HG03095 (cell line): ENCODE results near the gene RBM4B.

Source experiments
- ATAC-seq: cut with Tn5 transposase; IDR thresholded peaks from one replicate; pipeline ENCODE4 v1.9.1; 2021; ENCODE audit warnings: moderate library complexity; ENCODE audit not compliant: unreplicated experiment

Gene RBM4B

DNA sequence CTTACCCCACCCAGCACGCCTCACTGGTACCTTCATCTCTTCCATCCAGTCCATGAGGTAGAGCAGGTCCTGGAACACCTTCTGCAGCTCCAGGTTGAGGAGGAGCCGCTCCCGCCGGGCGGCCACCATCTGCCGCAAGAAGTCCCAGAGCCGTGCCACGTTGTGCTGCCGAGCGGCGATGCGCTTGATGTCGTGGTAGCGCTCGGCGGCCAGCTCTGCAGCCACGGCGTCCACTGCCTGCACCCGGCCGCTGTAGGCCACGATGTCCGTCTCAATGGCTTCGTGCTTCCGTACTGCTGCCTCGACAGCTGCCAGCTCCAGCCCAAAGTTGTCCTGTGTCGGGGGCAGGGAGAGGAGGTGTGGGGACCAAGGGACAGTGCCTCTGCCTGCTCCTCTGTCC is 29.8 kb upstream of the RBM4B start:
- no peak for ATAC-seq

DNA sequence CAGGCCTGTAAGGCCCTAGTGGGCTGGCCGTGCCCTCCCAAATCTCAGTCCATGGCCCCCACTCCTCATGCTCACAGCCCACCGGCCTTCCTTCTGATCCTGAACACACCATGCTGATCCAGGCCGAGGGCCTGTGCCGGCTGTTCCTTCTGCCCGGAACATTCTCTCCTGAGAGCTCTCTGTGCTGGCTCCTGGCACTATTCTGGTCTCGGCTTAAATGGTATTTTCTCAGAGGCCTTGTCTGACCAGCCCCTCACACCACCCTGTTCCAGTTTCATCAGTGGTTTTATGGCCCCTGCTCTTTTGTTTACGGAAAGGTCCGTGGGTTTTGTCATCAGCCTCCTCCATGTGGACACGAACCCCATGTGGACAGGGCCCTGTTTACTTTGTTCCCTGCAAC is 29.3 kb upstream of the RBM4B start:
- no peak for ATAC-seq

DNA sequence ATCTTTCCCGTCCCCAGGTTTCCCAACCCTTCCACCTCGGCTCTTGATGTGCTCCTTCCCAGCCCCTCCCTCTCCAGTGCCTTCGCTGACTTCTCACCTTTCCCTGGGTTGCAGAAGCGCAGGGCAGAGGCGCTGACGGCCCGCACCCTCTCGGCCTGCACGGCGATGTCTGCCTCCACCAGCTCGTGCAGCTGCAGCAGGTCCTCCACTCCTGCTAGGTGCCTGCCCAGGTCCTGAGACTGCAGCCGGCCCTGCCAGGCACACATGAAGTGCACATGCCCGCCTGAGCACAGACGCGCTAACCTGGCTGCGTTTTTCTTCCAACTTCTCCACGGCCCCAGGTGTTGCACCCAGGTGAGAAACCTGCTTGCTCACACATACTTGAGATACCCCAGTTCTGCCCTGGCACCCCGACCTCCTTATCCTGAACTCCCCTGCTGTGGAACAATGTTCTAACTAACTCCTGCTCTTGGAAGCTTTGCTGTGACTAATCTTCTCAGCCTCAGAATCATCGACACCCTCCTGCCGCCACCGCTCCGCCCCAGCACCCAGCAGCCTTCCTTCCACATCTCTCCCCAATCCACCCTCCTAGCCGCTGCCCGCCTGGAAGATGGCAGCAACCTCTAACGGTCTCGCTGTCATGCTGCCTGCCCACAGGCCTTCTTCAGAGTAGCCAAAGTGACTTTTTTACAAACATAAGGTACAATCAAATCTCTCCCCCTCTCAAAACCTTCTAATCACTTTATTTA is 28.1 kb upstream of the RBM4B start:
- ATAC-seq: no peak

GRCh38 chr11:66704659-66705360 is 27.1 kb upstream of the RBM4B start:
- ATAC-seq: no peak

DNA sequence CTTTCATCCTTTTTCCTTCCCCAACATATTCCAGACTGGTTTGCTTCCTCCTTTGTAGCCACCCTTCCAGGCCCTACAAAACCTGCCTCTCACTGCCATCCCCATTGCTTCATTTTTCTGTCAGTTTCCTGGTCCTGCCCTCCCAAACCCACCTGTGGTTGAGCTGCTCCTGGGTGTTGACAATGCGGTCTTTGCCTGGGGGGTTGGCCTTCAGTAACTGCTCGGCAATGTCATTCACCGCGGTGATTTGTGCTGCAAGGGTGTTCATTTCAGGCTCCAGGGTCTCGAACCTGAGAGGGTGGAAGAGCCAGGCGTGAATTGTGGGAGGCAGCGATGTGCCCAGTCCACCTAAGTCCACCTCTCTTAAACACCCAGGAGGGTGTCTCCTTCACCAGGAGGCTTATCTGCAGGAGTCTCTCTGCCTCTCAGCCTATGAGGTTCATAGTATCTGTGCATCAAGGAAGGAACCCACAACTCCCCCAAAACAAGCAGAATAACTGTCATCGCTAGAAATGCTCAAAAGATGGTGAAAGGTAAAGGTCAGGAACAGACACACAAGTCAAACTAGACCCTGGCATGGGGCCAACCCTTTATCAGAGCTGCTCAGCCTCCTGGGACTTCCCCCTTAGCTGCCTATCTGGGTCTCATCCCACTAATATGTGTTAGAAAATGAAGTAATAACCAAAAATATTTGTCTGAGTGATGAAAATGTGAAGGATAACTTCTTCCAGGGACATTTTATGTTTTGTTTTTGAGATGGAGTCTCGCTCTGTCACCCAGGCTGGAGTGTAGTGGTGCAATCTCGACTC is 23.9 kb upstream of the RBM4B start:
- ATAC-seq: no peak

DNA sequence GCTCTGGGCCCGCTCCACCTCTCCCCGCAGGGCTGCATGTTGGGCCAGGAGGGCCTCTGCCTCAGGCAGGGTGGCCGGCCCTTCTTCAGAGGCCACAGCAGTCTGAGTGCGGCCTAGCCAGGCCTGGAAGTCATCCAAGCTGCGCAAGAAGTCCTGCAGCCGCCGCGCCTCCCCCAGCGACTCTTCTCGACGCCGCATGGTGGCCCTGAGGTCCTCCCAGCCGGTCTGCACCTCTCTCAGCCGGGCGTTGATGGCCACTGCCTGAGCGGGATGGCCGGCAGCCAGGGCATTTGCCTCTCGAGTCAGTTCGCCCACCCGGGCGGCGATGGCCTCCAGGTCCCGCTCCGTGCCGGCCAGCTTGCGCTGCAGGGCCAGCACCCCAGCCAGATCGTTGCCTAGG is 23.1 kb upstream of the RBM4B start:
- ATAC-seq: no peak

GRCh38 chr11:66700337-66700736 is 22.6 kb upstream of the RBM4B start:
- ATAC-seq: no peak

DNA sequence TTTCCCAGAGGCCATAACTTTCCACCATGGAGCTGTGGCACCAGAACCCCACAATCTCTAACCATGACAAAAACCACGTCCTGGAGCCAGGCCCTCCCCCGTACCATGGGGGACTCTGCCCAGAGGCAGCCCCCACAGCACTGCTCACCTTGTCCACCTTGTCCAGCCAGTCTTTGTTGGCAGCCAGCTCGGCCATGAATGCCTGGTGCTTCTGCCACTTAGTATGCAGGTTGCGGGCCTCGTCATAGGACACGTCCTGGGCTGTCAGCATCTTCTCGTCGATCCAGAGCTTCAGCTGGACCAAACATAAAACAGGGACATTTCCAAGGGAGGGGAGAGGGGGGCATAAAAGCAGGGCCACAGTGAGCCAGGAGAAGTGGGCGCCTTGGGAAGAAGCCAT is 20.8 kb upstream of the RBM4B start:
- ATAC-seq: no peak

DNA sequence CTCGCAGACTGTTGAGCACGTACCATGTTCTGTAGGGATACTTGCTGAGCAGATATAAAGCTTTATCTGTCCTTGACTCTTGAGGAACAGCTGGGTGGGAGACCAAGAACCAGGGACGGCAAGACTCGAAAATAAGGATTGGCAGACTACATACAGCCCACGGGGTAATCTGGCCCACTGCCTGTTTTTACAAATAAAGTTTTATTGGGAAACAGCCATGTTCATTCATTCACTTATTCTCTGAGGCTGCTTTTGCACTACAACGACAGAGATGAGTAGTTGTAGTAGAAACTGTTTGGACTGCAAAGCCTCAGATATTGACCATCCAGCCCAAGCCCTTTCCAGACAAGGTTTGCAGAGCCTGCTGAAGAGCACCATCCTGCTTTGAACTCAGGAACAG is 20.3 kb upstream of the RBM4B start:
- no peak for ATAC-seq

DNA sequence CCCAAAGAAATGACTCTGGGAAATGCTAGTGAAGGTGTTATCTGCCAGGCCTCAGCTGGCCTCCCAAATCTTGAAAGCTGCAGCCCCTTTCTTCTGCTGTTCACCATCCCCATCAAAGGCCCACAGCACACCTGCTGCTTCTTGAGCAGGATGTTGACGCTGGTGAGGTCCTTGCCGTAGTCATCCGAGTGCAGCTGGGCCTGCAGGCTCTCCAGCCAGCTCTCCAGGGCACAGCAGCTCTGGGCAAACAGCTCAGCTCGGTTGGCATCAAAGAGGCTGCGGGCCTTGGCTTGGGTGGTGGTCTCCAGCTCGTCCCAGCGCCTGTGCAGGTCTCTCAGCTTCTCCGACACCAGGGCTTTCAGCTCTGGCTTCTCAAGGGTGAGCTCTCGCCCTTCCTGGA is 18.5 kb upstream of the RBM4B start:
- ATAC-seq: no peak

DNA sequence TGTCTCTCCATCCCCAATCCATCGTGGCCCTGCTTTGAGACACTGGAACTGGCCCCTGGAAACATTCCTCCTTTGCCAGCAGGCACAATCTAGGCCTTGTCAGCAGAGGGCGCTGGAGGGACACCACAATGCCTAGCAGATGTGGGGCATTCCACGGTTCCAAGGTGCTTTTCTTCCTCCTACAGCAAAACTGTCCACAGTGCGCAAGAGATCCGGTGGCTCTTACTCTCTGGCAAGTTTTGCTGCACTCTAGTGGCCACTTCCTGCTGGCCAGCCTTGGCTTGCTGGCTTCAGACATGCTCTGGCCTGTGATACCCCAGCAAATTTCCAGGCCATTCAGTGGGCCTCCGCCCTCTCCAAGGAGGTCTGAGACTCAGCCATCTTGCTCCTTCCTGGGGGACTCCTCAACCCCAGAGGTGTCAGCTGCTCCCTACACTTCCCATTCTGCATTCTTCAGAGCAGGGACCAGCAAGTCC is 17.1 kb upstream of the RBM4B start:
- no peak for ATAC-seq

DNA sequence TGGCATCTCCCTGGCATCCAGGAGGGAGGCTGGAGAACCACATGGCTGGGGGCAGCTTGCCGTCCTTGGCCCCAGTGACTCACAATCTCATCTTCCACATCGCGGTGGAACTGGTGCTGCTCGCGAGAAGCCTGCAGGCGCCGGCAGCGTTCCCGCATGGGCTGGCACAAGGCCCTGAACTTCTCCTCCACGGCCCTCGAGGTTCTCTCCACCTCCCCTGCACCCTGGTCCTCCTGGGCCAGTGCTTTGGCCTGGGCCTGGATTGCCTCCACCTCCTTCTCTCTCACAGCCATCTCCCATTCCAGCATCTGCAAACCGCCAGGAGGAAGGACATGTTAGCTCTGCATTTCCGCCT is 16.3 kb upstream of the RBM4B start:
- ATAC-seq: no peak

DNA sequence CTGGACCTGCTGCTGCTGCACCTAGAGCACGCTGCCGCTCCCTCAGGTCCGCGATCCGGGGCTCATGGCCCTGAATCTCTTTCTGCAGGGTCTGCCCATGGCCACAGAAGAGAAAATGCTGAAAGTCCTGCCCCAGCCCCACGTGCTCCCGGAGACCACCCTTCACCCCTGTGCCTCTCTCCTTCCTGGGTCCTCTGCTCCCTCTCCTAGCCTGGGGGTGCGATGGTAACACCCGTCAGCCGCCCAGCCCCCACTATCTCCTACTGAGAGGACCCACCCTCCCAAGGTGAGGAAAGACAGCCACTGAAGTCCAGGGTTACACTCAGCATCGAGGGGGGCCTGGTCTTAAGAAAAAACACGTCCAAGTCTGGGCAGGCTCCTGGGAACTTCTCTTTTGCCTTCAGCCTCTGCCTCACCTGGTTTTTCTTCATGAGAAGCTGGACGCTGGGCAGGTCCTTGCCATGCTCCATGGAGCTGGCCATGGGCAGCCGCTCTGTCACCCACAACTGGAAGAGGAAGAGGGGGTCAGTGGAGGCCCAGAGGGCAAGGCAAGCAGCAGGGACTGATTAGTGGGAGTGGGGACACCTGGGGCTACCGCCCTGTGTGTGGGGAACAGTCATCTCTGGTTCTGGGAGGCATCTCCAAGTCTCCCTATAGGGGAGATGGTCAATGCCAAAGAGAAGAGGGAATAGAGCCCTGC is 15.8 kb upstream of the RBM4B start:
- no peak for ATAC-seq

DNA sequence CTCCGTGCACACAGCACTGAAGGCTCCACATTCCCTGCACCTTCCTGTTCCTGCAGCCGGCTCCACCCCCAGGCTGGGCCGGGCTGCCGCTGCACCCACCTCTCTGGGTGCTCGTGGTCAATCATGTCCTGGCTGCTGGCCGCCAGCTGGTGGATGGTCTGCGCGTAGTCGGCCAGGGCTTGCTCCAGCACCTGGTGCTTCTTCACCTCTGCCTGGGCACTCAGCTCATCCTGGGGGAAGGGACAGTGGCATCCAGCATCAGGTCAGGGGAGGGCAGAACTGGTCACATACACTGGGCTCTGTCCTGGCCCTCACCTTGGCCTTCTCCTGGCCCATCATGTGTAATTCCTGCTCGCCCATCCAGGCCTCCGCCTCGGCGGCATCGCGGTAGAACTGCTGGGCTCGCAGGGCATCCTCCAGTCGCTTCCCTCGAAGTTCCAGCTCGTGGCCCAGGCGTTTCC is 15.2 kb upstream of the RBM4B start:
- no peak for ATAC-seq

DNA sequence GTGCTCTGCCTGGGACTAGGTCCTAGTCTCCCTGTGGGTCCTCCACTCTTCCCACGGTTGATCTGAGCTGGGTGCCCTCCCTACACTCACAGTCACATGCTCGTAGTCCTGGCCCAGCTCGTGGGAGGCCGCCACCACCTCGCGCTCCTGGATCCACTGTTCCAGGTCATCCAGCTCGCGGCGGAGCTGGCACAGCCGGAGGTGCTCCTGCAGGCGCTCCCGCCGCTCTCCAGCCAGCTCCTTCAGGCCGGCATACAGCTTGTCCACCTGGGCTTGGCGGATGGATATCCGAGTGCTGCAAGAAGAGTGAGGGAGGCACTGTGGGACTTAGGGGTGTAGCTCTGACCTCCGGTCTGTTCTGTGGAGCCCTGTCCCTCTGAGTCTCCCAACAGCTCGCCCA is 14.8 kb upstream of the RBM4B start:
- ATAC-seq: no peak

DNA sequence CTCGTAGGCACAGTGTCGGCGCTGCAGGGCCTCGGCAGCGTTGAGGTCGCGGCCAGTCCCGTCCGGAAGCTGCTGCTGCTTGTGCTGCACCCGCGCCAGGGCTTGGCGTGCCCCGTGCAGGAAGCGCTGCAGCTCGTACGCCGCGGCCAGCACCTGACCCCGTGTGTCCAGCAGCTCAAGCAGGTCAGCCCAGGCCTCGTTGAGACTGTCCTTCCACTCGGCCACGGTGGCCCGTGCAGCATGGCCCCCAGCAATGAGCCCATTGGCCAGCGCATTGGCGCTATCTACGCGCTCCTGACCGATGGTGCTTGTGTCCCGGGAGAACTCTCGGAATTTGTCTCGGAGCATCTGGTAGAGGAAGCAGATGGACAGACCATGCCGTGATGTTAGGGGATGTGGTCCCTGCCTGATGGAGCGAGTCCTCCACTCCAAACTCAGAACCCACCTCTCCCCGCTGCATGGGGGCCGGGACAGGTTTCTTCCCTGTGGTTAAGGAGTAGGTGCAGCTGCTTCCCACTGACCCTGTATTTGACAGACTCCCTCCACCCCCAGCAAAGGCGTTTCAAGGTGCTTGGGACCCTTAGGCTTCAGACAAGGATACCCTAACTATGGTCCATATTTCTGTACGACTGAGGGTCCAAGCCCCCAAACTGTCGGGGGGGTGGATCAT is 13.8 kb upstream of the RBM4B start:
- ATAC-seq: no peak

DNA sequence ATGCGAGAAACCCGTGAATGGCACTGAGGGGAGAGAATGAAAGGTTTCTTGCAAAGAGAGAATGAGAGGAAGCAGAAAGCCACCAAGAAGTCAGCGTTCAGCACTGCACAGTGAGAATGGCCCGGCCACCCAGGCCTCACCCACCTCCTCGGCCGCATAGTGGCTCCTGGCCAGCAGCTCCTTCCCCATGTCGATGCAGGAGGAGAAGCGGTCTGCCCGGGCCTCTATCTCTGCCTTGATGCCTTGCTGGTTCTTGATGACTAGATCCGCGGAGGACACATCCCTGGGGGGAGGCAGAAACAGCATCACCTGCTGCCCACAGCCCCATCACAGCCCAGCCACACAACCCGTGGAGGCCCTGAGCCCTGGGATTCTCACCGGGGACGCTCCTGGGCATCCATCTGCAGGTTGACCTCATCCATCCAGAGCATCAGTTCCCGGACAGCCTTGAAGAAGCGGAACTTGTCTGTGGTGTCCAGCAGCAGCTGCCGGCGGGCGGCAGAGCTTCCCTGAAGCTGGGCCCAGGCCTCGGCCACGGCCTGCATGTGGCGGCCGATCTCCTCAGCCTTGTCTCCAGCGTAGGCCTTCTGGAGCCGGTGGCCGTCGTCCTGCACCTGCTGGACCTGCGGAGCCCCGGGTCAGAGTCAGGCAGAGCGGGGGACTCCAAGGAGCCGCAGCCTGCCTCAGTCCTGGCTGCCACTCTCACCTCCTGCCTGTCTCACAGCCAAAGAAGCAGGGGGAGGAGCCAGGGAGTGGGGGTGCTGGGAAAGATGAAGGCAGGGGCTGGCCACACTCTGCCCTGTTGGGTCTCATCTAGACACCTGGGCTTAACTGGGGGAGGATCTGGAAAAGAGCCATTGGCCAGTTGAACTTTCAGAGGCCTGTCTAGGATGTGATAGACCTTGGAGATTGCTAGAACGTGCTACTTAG is 12.2 kb upstream of the RBM4B start:
- ATAC-seq: no peak

GRCh38 chr11:66688561-66689534 is 11.2 kb upstream of the RBM4B start:
- ATAC-seq: no peak
